Endodermal cell (in vitro differentiated cells): ENCODE measurements around the gene ATP5PD. TPM values are rescaled to one million over a fixed set of nuclear protein-coding genes. Genes with fewer than 3 reads are reported as not detected.

Experiments
- DNase-seq: peaks from one replicate; pipeline ENCODE4 v3.0.0-alpha.2; 2017
- H3K27ac ChIP-seq: 2 replicates; pipeline ENCODE4 v1.5.1; 2013; ENCODE audit warnings: mild to moderate bottlenecking, low read depth, low read length, moderate library complexity
- H3K27me3 ChIP-seq: 2 replicates; pipeline ENCODE4 v1.6.1; 2013; ENCODE audit warnings: mild to moderate bottlenecking, low read length, moderate library complexity; ENCODE audit not compliant: insufficient read depth, control insufficient read depth, poor library complexity, severe bottlenecking
- H3K36me3 ChIP-seq: 2 replicates; pipeline ENCODE4 v1.7.0; 2013; ENCODE audit warnings: mild to moderate bottlenecking, low read length, moderate library complexity; ENCODE audit not compliant: control insufficient read depth, insufficient read depth
- H3K4me1 ChIP-seq: one replicate; pipeline ENCODE4 v1.7.0; 2013; ENCODE audit warnings: low read length; ENCODE audit not compliant: control insufficient read depth, insufficient read depth
- H3K4me3 ChIP-seq: 2 replicates; pipeline ENCODE4 v1.5.1; 2013; ENCODE audit warnings: mild to moderate bottlenecking, low read length, moderate library complexity
- H3K9ac ChIP-seq: 2 replicates; pipeline ENCODE4 v1.6.1; 2013; ENCODE audit warnings: mild to moderate bottlenecking, low read length, moderate library complexity; ENCODE audit not compliant: poor library complexity, severe bottlenecking; ENCODE audit errors: extremely low read depth
- H3K9me3 ChIP-seq: 2 replicates; pipeline ENCODE4 v1.6.1; 2013; ENCODE audit warnings: mild to moderate bottlenecking, low read length, moderate library complexity; ENCODE audit not compliant: control insufficient read depth
- H3K27ac Mint-ChIP-seq: 2 replicates; pipeline ENCODE4 v1.8.0; 2020; ENCODE audit warnings: mixed read lengths
- H3K27me3 Mint-ChIP-seq: 2 replicates; pipeline ENCODE4 v1.8.0; 2021; ENCODE audit warnings: mild to moderate bottlenecking, mixed read lengths; ENCODE audit not compliant: insufficient read depth
- H3K36me3 Mint-ChIP-seq: 2 replicates; pipeline ENCODE4 v1.8.0; 2020; ENCODE audit warnings: low read depth, mixed read lengths
- H3K4me1 Mint-ChIP-seq: 2 replicates; pipeline ENCODE4 v1.8.0; 2020; ENCODE audit warnings: mixed read lengths
- H3K4me3 Mint-ChIP-seq: 2 replicates; pipeline ENCODE4 v1.8.0; 2020; ENCODE audit warnings: mild to moderate bottlenecking, moderate library complexity, mixed read lengths
- H3K9me3 Mint-ChIP-seq: 2 replicates; pipeline ENCODE4 v1.8.0; 2020; ENCODE audit warnings: mild to moderate bottlenecking, mixed read lengths
- WGBS, 2 experiments: methylation state at CpG; one replicate each; pipeline versions ENCODE4 v1.1.5 to v1.1.7; 2013; ENCODE audit warnings: missing lambda C conversion rate in 2 of 2, mixed read lengths in 1 of 2; ENCODE audit not compliant: insufficient coverage in 1 of 2, insufficient read length in 1 of 2; 5-methylcytosine and 5-hydroxymethylcytosine counted together
- total RNA-seq, 2 donors: library from RNA; stranded (reverse); fragmentation: NEBNext Ultra II Directional in 1 of 2; extraction: Animal tissue kit (Norgen Biotek cat#: 25700) in 1 of 2; gene quantifications; 2 replicates in 1 of 2; 3 replicates in 1 of 2; pipeline ENCODE4 v1.2.1, GENCODE V29; 2021
- TF ChIP-seq, protein P1 (sequence below): fragments of 200-600 bp; sonication (generic); conservative IDR thresholded peaks from 2 replicates; pipeline ENCODE4 v1.5.0; 2021; ENCODE audit warnings: antibody characterized with exemption, mild to moderate bottlenecking

ATP5PD gene
- total RNA-seq, 2 donors from 2014 or later = 244 to 295 TPM

GRCh38 chr17:75061618-75062017 lies 14.8 kb upstream of the ATP5PD start:
- H3K27me3 ChIP-seq = no peaks in the 10 kb centered on the region
- Mint-ChIP-seq H3K27ac (no peak overlapping the region), H3K9me3 (no peaks in the 10 kb centered on the region), H3K27me3 (no peaks in the 10 kb centered on the region), H3K4me1 (peaks cover 13% of the 10 kb centered on the region), H3K36me3 (peaks cover 67% of the 10 kb centered on the region), H3K4me3 (no peak overlapping the region)
- H3K4me3 ChIP-seq = no peak overlapping the region
- peaks cover 8% of the 10 kb centered on the region for H3K4me1 ChIP-seq
- TF ChIP-seq, protein P1, sequence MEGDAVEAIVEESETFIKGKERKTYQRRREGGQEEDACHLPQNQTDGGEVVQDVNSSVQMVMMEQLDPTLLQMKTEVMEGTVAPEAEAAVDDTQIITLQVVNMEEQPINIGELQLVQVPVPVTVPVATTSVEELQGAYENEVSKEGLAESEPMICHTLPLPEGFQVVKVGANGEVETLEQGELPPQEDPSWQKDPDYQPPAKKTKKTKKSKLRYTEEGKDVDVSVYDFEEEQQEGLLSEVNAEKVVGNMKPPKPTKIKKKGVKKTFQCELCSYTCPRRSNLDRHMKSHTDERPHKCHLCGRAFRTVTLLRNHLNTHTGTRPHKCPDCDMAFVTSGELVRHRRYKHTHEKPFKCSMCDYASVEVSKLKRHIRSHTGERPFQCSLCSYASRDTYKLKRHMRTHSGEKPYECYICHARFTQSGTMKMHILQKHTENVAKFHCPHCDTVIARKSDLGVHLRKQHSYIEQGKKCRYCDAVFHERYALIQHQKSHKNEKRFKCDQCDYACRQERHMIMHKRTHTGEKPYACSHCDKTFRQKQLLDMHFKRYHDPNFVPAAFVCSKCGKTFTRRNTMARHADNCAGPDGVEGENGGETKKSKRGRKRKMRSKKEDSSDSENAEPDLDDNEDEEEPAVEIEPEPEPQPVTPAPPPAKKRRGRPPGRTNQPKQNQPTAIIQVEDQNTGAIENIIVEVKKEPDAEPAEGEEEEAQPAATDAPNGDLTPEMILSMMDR = no peak
- 93 to 94% methylated on average over 8 of the region's 8 CpGs for WGBS, 2 experiments
- DNase-seq = no peak
- H3K9ac ChIP-seq = no peak overlapping the region
- no peak overlapping the region for H3K27ac ChIP-seq
- H3K9me3 ChIP-seq = no peaks in the 10 kb centered on the region
- H3K36me3 ChIP-seq = peaks cover 67% of the 10 kb centered on the region

GRCh38 chr17:75061055-75061438 lies 14.3 kb upstream of the ATP5PD start:
- H3K9me3 ChIP-seq = no peaks in the 10 kb centered on the region
- H3K4me1 ChIP-seq = peaks cover 8% of the 10 kb centered on the region
- no peak overlapping the region for H3K4me3 ChIP-seq
- Mint-ChIP-seq H3K36me3 (peaks cover 69% of the 10 kb centered on the region), H3K4me3 (no peak overlapping the region), H3K4me1 (peaks cover 13% of the 10 kb centered on the region), H3K27me3 (no peaks in the 10 kb centered on the region), H3K9me3 (no peaks in the 10 kb centered on the region), H3K27ac (no peak overlapping the region)
- DNase-seq = no peak
- H3K27ac ChIP-seq = no peak overlapping the region
- WGBS, 2 experiments = 90 to 95% methylated on average over 10 of the region's 10 CpGs
- no peak overlapping the region for H3K9ac ChIP-seq
- TF ChIP-seq, protein P1 = no peak
- H3K36me3 ChIP-seq = peaks cover 73% of the 10 kb centered on the region
- H3K27me3 ChIP-seq = no peaks in the 10 kb centered on the region

GRCh38 chr17:75060434-75061054 lies 13.8 kb upstream of the ATP5PD start:
- no peak overlapping the region for H3K27ac Mint-ChIP-seq
- no peak overlapping the region for H3K4me3 ChIP-seq
- TF ChIP-seq, protein P1 = no peak
- 89 to 92% methylated on average over 7 to 26 of the region's 26 CpGs for WGBS, 2 experiments
- no peak overlapping the region for H3K4me3 Mint-ChIP-seq
- H3K9me3 ChIP-seq = no peaks in the 10 kb centered on the region
- DNase-seq = no peak
- no peak overlapping the region for H3K9ac ChIP-seq
- H3K36me3 ChIP-seq = peaks cover 77% of the 10 kb centered on the region
- H3K27ac ChIP-seq = no peak overlapping the region
- H3K27me3 Mint-ChIP-seq = no peaks in the 10 kb centered on the region
- H3K4me1 Mint-ChIP-seq = peaks cover 10% of the 10 kb centered on the region
- H3K36me3 Mint-ChIP-seq = peaks cover 70% of the 10 kb centered on the region
- no peaks in the 10 kb centered on the region for H3K9me3 Mint-ChIP-seq
- no peaks in the 10 kb centered on the region for H3K27me3 ChIP-seq
- peaks cover 8% of the 10 kb centered on the region for H3K4me1 ChIP-seq
